ENCODE measurements around the gene LEKR1. TPM values are rescaled to one million over a fixed set of nuclear protein-coding genes. Genes with fewer than 3 reads are reported as not detected.

The LEKR1 gene
- total and polyA plus RNA-seq, 2 donors (not counting 3 experiments of a cell fraction or from before 2014, with no cell fraction given) = 0.07 to 0.64 TPM

GRCh38 chr3:157079676-157080369 lies 253.7 kb downstream of the LEKR1 start:
- no peak overlapping the region for H2AFZ ChIP-seq (ENCODE audit: low read depth, low read length)
- H4K20me1 ChIP-seq (replicated peaks; ENCODE audit: control insufficient read depth, extremely low read depth, insufficient read depth, low read length) = no peaks in the 10 kb centered on the region
- no peaks in the 10 kb centered on the region for H3K36me3 ChIP-seq (ENCODE audit: control insufficient read depth in 2 of 2, extremely low read depth in 1 of 2, insufficient read depth in 2 of 2, low read length in 2 of 2)
- H3K9me1 ChIP-seq (replicated peaks; ENCODE audit: control insufficient read depth, extremely low read depth, insufficient read depth, low read length) = no peaks in the 10 kb centered on the region
- H3K27me3 ChIP-seq (ENCODE audit: control insufficient read depth in 2 of 2, insufficient read depth in 2 of 2, low read length in 2 of 2) = no peaks in the 10 kb centered on the region
- dilution Hi-C loops (cut with MboI; ENCODE audit: extremely low pct_ligation_motif_present, low sequenced_read_pairs) = no loop called here
- H3K9me3 ChIP-seq (replicated peaks; ENCODE audit: control insufficient read depth, insufficient read depth, low read length) = no peaks in the 10 kb centered on the region
- POLR2A ChIA-PET = no interaction called here
- no TSS peak for BruUV-seq (replicated peaks)
- H3K4me1 ChIP-seq (ENCODE audit: control insufficient read depth, extremely low read depth, insufficient read depth, low read length) = no peaks in the 10 kb centered on the region
- H3K79me2 ChIP-seq (ENCODE audit: control insufficient read depth, insufficient read depth, low read length) = no peaks in the 10 kb centered on the region
- CTCF ChIA-PET = interaction anchor here (1.1 to 6.3 kb wide), 4 partner anchors 9 to 545 kb away, joined by 6 to 70 read pairs (median 13); partner anchors contain the start of gene TIPARP
- DNase-seq (ENCODE audit: low read depth, low spot score) (no peak), FAIRE-seq (no peak)
- TF ChIP-seq EZH2 (IDR thresholded peaks at IDR 0.05; ENCODE audit: borderline replicate concordance, low read depth, low read length, severe bottlenecking) = no peak
- TF ChIP-seq MAX (IDR thresholded peaks at IDR 0.05; ENCODE audit: insufficient read depth, insufficient read length) = no peak
- no peak for TF ChIP-seq JUN (IDR thresholded peaks at IDR 0.05; ENCODE audit: borderline replicate concordance, insufficient read depth, insufficient read length, low read depth)
- TF ChIP-seq POLR2A (IDR thresholded peaks at IDR 0.05; ENCODE audit: low read depth, low read length) = no peak
- no peak for TF ChIP-seq MYC (IDR thresholded peaks at IDR 0.05; ENCODE audit: low read depth, low read length)
- TF ChIP-seq FOS (IDR thresholded peaks at IDR 0.05; ENCODE audit: borderline replicate concordance, insufficient read depth, low read length) = no peak
- TF ChIP-seq CTCF (IDR thresholded peaks at IDR 0.05; ENCODE audit: extremely low read depth in 1 of 2, insufficient read depth in 1 of 2, low read depth in 1 of 2, low read length in 2 of 2) = no peak
- no peak for TF ChIP-seq GATA2 (IDR thresholded peaks at IDR 0.05; ENCODE audit: insufficient read depth, insufficient read length, low read depth, low read length)
- TF ChIP-seq POLR2AphosphoS5 (IDR thresholded peaks at IDR 0.05; ENCODE audit: insufficient read depth, low read depth, low read length) = no peak
- H3K9ac ChIP-seq (replicated peaks; ENCODE audit: extremely low read depth, insufficient read depth, low read length) = no peak overlapping the region
- H3K4me3 ChIP-seq (replicated peaks in 1 of 3; ENCODE audit: insufficient read depth in 1 of 3, low read depth in 1 of 3, low read length in 3 of 3) = no peak overlapping the region
- intact Hi-C loops (cut with micrococcal nuclease) = loop anchor here (2.0 kb wide), 4 partner anchors 51 to 631 kb away; partner anchors contain the start of gene LEKR1
- H3K4me2 ChIP-seq (ENCODE audit: insufficient read depth, low read length) = no peak overlapping the region
- H3K27ac ChIP-seq (ENCODE audit: insufficient read depth, low read depth, low read length) = no peak overlapping the region

Measured in endothelial cell of umbilical vein (primary cell).